ENCODE data around the gene GULP1. TPM values are rescaled to one million over a fixed set of nuclear protein-coding genes. Genes with fewer than 3 reads are reported as not detected.
"Not testable (repeated sequence)": the region's sequence is repeated elsewhere in the genome, so short reads cannot be mapped to it uniquely, and the experiment has no call there.

Gene GULP1
- total RNA-seq, 1 experiment from 2014 or later: 7.8 TPM

DNA sequence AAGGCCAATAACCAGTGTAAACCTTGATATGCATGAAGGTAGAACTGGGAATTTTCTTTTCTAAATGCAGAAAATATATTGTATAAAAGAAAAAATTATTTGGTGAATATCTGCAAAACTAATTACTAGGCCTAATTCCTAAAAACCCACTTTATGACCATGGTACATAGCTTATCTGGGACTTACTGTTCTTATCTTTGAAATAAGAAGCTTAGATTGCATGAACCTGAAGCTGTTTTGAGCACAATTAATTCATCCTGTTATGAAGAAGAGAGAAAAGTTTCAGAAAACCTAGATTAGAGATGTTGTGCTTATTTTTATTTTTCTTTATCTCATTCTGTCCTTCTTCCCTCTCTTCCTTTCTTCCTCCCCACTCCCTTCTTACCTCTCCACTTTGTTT, 235.0 kb downstream of the GULP1 start:
- no peak for DNase-seq (ENCODE audit: low spot score)

DNA sequence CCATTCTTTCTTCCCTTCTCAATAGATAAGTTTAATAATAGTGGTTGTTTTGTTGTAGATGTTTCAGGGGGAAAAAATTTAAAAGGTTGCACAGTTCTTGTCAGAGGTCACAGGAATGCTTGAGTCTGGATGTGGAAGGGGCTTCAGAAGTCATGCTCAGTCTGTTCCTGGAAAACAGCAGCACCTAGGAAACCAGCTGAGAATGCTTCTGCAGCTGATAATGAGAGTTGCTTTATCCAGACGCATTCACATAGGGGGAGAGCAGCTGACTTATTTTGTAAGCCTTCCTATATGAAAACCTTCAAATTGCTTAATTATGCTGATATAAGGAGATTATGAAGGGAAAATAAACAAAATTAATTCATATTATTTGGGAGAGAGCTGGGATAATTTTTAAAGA, 235.5 kb downstream of the GULP1 start:
- no peak for DNase-seq (ENCODE audit: low spot score)

DNA sequence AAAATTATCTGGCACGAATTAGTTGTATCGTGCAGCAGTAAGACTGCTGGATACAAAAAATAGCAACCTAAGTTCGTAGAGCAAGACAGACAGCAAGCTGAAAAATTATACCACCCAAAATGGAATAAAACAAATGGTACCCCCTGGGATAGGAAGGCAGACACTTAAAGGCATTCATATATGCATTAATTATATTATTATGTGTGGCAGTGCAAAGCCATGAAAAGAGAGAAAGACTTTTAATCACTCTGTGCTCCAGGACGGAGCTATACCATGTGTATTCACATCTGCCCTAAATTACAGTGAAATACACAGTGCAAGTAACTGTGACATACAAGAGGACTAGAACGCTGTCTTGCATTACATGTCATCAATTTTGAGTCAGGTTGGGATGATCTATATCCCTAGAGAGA, 235.9 kb downstream of the GULP1 start:
- no peak for DNase-seq (ENCODE audit: low spot score)

DNA sequence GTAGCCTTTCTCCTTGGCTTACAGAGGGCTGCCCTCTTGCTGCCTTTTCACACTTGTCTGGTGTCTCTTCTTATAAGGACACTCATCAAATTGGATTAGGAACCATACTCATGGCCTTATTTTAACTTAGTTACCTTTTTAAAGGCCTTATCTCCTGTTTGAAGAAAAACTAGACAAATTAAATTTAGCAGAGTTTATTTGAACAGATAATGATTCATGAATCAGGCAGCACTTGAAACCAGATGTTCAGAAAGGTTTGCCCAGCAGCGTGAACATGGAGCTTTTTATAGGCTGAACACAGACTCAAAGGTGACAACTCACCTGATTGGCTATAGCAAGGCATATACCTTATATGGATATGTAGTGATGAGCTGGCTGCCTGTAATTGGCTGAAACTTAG, 238.0 kb downstream of the GULP1 start:
- DNase-seq (ENCODE audit: low spot score): no peak

DNA sequence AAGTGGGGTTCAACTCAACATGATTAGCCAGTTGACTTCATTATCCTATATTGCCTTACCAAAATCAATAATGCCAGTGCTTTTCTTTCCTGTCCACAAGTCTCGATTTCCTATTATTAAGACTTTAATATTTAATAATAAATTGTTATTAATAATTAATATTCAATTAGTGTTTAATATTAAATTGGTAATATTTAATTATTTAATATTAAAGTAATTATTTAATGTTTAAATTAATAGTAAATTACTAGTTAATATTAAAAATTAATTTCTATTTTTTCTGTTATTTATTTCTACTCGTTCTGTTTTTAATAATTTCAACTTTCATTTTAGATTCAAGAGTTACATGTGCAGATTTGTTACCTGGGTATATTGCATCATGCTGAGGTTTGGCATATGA, 243.2 kb downstream of the GULP1 start:
- DNase-seq (ENCODE audit: low spot score): no peak

DNA sequence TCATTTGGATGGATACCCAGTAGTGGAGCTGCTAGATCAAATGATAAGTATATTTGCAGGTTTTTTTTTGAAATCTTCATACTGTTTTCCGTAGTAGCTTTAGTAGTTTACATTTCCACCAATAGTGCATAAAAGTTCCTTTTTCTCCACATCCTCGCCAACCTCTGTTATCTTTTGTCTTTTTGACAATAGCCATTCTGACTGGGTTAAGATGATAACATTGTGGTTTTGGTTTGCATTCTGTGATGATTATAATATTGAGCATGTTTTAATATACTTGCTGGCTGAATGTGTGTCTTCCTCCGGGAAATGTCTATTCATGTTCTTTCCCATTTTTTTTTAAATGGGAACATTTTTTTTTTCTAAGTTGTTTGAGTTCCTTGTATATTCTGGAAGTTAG, 260.0 kb downstream of the GULP1 start:
- no peak for DNase-seq (ENCODE audit: low spot score)

DNA sequence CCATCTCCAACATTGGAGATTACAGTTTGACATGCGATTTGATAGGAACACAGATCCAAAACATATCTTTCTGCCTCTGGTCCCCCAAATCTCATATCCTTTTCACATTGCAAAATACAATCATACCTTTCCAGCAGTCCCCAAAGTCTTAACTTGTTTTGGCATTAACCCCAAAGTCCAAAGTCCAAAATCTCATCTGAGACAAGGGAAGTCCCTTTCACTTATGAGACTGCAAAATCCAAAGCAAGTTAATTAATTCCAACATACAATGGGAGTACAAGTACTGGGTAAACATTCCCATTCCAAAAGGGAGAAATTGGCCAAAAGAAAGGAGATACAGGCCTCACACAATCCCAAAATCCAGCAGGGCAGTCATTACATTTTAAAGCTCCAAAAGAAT, 265.4 kb downstream of the GULP1 start:
- peak; percentile 29 for DNase-seq (ENCODE audit: low spot score)

DNA sequence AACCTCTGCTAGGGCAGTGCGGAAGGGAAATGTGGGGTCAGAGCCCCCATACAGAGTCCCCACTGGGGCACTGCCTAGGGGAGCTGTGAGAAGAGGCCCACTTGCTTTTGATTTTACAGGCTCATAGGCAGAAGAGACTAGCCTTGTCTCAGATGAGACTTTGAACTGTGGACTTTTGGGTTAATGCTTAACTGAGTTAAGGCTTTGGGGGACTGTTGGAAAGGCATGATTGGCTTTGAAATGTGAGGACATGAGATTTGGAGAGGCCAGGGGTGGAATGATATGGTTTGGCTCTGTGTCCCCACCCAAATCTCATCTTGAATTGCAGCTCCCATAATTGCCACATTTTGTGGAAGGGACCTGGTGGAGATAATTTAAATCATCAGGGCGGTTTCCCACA, 267.8 kb downstream of the GULP1 start:
- DNase-seq (ENCODE audit: low spot score): not testable (repeated sequence)

DNA sequence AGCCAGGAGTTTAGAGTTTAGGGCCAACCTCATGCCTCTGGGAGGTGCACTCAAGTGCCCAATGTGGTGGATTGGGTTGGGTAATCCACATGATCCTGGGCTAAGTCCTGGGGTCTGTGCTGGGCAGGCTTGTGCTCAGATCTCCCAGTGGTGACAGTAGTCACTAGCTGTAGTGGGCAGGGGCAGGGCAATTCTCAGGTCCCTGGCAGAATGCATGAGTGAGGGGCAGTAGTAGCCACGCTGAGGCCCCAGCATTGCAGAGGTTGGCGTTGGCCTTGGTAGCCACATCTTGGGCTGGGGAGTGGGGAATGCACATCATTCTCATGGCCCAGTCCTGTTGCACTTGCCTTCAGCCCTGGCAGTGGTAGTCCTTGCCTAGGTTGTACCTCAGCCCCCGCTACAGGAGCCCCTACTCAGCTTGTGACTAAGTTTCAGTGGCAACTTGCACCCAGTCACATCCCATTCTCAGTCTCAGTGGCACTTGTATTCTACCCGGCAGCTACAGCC, 269.9 kb downstream of the GULP1 start:
- DNase-seq (ENCODE audit: low spot score): no peak

DNA sequence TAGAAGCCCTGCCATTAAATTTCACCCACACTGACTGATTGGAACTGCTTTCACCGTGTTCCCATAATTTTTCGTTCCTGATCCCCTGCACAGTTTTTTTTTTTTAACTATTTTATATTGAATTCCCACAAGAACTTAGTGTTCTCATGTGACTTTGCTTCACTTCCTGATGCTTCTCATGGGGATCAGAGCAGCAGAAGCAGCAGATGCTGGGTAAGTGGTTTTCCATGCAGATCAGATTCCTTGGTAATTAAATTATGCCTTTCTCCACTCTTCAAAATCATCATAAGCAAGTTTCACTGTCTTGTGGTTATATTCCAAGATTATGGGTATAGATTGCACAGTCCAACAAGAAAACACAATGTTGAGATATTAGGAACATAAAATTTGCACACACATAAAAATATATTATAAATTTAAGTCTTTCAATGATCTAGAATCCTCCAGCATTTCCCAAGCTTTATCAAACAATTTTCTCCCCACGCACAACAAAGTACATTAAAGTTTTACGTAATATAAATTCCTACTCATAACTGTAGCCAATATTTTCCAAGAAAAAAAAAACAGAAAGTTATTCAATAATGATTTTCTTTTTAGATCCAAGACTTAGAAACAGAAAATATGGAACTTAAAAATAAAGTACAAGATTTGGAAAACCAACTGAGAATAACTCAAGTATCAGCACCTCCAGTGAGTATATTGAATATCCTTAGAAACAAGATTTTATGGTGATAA, 277.9 kb downstream of the GULP1 start:
- no peak for DNase-seq (ENCODE audit: low spot score)

DNA sequence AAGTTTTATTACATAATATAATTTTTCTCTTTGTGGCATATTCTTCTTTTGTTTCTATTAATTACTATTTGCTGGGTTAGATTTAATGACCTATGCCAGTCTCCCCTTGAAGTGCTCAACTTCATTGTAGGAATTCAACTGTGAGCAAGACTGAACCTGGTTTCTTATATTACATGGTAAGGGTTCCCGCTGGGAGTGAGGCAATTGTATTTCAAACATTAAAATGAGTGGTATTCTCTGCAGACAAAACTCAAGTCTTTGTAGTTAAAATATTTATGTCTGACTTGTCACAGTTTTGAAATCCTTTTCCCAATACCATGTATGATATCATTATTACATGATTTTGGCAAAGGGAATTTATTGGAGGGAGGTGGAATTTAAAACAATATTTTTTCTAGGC, 278.7 kb downstream of the GULP1 start:
- DNase-seq (ENCODE audit: low spot score): no peak

DNA sequence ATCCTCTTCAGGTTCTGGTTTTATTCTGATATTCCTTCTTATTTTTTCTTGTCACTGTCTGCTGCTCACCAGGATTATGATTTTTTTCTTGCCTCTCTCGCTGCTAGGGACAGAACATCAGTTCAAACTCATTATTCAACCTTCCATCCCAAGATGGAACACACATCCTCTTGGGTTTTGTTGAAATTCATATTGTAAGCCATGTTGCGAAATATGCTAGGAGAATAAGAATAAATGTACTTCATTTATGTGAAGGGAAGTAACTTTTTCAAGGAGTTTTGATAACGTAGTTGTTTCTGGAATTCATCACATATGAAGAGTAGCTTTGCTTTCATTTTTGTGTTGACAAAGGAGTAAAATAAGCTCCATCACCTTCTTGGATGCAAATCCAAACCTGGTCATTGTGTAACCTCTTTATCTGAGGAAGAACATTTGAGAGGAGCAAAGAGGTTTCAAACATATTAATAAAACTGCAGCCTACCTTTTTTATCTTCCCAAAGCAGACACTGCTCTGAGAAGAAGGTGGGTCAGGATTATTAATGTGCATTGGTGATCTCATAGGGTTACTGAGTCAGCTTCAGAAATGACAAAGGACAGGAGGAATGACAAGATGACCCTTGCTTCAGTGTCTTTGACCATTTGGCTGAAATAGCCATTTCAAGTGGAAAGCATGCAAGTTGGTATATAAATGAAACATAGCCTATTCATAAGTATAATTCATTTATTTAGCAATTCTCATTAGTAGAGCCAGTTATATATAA, 280.0 kb downstream of the GULP1 start:
- no peak for DNase-seq (ENCODE audit: low spot score)

DNA sequence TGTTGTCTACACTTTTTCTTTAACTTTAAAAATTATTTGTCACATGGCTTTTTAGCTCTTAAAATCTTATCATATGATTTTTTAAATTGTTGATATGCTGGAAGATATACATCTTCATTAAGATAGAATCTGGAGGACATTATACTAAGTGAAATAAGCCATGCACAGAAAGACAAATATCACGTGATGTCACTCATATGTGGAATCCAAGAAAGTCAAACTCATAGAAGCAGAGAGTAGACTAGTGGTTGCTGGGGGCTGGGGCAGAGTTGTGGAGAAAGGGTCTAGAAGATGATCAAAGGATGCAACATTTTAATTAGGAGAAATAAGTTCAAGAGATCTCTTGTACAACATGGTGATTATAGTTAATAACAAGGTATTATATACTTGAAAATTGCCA, 280.9 kb downstream of the GULP1 start:
- no peak for DNase-seq (ENCODE audit: low spot score)

DNA sequence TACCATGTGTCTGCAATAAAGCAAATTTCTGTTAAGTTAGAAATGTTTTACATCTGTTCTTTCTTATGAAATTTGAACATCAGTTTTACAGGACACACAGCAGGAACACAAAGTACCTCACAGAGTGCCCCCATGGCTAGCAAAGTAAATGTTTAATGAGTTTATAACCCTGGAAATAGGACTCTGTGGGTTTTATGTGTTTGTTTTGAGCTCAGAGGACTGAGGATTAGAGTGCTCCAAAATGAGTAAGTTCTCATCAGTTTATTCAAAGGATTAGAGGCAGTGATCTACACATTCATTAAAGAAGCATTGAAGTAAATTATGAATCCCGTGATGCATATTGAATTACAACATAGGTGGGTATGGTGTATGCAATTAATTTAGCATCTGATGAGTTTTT, 281.8 kb downstream of the GULP1 start:
- no peak for DNase-seq (ENCODE audit: low spot score)

DNA sequence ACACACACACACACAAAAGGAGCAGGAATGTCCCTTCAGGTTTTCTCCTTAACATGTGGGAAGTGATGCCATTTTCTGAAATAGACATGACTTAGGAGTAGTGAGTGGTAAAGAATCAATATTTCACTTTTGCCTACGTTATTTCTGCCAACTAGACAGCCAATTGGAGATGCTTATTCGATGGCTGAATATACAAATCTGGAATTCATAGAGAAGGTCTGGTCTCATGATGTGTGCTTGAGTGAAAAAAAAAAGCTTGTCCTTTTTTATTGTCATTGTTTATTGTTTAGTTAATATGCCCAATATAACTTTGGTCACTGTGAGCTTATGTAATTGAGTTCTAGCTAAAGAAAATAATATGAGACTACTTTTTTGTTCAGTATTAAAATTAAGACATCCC, 284.3 kb downstream of the GULP1 start:
- DNase-seq (ENCODE audit: low spot score): no peak

DNA sequence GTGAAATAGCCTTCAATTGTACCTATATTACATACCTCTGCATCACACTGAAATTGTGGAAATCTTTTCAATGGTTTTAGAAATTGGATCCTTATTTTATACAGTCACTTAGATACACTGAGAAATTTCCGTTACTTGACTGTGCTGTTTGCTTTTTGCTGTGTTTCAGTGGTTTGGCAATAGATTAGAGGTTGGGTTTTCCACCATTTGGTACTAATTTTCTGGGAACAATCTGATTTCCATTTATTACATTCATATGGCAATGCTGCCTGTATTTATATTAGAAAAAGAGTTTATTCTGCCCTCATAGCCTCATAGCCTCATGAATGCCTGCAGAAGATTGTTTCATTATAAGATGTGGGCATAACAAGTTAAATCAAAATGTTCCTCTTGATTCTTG, 285.0 kb downstream of the GULP1 start:
- DNase-seq (ENCODE audit: low spot score): no peak

DNA sequence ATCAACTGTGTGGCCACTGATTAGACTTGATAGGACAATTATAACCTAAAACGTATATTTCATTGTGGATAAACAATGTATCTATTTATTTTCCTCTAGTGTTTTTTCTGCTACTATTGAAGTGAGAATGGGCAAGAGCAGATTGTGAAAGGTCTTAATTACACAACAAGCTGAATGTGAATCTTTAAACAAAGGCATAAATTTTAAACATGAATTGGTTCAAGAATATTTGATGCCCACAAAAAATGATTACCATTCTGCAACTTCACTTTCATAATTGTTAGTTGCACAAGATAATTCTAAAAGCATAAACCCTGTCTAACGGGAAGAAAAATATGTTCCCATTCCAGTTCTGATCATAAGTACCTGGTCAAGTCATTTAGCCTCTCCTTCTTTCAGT, 285.6 kb downstream of the GULP1 start:
- DNase-seq (ENCODE audit: low spot score): no peak

DNA sequence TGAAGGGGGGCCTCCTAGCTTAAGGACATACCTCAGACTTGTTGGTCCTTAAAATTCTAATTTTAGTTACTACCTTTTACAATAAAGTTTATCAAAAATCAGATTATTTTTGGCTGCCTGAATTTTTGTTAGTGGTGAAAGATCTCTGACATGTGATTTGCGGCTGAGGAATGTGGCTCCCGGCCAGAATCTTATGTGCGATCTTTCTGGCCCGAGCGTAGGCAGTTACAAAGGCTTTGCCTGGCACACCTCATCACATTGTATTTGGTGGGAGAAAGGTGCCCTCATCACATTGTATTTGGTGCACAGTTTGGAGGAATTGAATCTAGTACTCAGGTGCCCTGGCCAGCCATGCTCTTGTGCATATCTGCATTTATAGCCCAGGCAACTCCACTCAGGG, 289.1 kb downstream of the GULP1 start:
- DNase-seq (ENCODE audit: low spot score): no peak

DNA sequence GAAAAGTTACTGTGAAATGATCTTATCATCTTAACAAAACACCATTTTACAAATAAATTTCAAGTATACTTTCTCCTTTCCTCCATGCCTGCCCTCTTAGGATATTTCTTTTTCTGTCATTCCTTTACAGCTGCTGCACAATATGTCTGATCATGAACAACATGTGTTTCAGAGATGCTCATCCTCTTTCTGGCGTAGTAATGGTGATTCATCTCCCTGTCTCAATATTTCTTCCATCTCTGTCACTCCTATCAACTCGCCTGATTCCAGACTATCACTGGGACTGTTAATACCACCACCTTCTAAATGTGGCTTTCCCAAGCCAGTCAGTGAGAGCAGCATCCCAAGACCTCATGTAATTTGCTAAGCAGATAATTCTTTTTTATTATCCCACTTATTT, 290.5 kb downstream of the GULP1 start:
- DNase-seq (ENCODE audit: low spot score): no peak

DNA sequence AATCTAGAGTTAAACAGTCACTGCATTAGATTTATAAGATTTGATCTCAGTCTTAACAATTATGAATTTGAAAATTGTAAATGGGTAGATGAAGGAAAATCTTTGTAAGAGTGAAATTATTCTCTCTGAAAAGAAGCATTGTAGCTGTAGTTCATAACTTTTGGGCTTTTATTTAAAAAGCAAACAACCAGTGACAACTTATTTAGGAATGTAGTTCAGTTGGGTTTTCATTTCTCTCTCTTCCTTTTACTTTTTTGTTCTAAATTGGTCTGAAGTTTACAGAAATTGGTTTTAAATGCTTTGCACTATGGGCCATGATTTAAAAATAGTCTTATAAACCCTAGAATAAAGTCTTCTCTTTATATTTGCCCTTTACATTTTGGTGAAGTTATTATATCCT, 296.6 kb downstream of the GULP1 start:
- DNase-seq (ENCODE audit: low spot score): no peak

DNA sequence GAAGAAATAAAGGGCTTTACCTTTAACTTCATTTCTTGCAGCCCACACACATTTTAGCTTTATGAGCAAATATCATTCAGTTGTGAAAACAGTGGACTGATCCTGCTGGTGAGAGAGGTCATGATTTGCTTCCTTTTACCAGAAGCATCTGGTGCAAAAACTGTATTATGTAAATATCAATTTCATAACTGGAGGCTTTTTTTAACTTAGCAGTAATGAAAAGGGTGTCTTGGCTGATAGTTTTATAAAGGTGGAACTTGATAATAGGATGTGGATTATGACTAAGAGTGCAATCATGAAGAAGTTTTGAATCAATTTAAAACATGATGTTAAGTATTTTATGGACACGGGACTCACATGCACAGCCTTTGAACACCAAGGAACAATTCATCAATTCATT, 304.4 kb downstream of the GULP1 start:
- DNase-seq (ENCODE audit: low spot score): no peak

DNA sequence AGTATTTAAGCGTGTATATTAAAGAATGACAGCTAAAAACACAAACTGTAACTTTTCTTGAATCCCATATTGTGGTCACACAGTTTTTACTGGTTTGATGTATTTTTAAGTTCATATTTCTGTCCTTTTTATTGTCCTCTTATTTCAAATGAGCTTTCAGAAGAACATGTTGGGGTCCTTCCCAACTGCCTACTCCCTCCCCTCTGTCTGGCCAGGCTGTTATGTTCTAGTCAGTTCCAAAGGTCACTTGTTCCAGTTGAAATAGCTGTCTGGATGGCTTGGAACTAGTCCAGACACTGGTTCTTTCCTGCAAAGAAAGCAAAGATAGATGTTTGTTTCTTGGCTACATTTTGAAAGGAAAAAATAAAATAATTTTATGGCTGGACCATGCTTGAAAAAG, 306.9 kb downstream of the GULP1 start:
- DNase-seq (ENCODE audit: low spot score): peak; percentile 29

DNA sequence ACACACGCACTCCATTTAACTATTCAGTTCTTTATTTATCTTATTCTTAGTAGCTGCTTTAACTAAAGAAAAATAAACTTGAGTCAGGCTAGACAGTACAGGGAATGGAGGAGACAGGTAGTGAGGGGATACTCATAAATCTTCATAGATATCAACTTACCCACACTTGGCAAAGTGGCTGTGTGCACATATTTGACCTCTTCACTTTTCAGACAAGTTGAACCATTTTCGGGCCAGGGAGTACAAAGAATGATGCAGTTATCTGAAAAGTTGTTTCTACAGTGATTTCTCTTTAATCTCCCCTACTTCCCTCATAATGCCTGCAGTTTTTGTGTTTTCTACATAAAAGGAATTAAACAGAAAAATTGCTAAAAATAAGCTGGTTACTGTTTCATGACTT, 307.5 kb downstream of the GULP1 start:
- DNase-seq (ENCODE audit: low spot score): no peak

Measured in HT-29 (cell line).